T-helper 2 cell treated with Interferon-gamma antibody and Interleukin-4, amounts not matched to agents 5 μg/mL and 100 μg/mL, for 36 hours (primary cell): ENCODE results near the gene FGD4.
A peak's percentile ranks its signal among the peaks of the same experiment; 100 is the strongest.

Experiments used
- DNase-seq: peaks from one replicate; pipeline ENCODE4 v3.0.0; 2021; ENCODE audit warnings: low spot score
- H3K27ac Mint-ChIP-seq: one replicate; pipeline ENCODE4 v1.8.0; 2021; ENCODE audit warnings: mild to moderate bottlenecking, mixed read lengths
- H3K27me3 Mint-ChIP-seq: one replicate; pipeline ENCODE4 v1.8.0; 2021; ENCODE audit warnings: low read depth, mixed read lengths
- H3K36me3 Mint-ChIP-seq: one replicate; pipeline ENCODE4 v1.8.0; 2021; ENCODE audit warnings: low read depth, mixed read lengths
- H3K4me1 Mint-ChIP-seq: one replicate; pipeline ENCODE4 v1.8.0; 2021; ENCODE audit warnings: low read depth, mixed read lengths
- H3K4me3 Mint-ChIP-seq: one replicate; pipeline ENCODE4 v1.8.0; 2022; ENCODE audit warnings: mild to moderate bottlenecking, moderate library complexity, mixed read lengths
- H3K9me3 Mint-ChIP-seq: one replicate; pipeline ENCODE4 v1.8.0; 2021; ENCODE audit warnings: mixed read lengths

FGD4 gene

GRCh38 chr12:32399370-32400113, at the start of gene FGD4:
FGD4 (plus strand) TSS chr12:32399558.
- H3K27ac Mint-ChIP-seq: peak within 1 kb of the TSS; percentile 73
- H3K4me3 Mint-ChIP-seq: peak within 1 kb of the TSS; percentile 92
- no peaks in the 10 kb centered on the region for H3K36me3 Mint-ChIP-seq
- no peaks in the 10 kb centered on the region for H3K9me3 Mint-ChIP-seq
- peaks cover 5% of the 10 kb centered on the region for H3K4me1 Mint-ChIP-seq
- H3K27me3 Mint-ChIP-seq: peaks cover 47% of the 10 kb centered on the region
- DNase-seq: peak; percentile 65

GRCh38 chr12:32353540-32353939, 45.8 kb upstream of the FGD4 start:
- DNase-seq: no peak
- Mint-ChIP-seq H3K4me3 (no peak overlapping the region), H3K9me3 (no peaks in the 10 kb centered on the region), H3K36me3 (no peaks in the 10 kb centered on the region), H3K27me3 (peaks cover 2% of the 10 kb centered on the region), H3K4me1 (no peaks in the 10 kb centered on the region), H3K27ac (no peak overlapping the region)

- no peak for DNase-seq
- H3K4me3 Mint-ChIP-seq: no peak overlapping the region
- H3K9me3 Mint-ChIP-seq: no peaks in the 10 kb centered on the region
- no peaks in the 10 kb centered on the region for H3K36me3 Mint-ChIP-seq
- H3K4me1 Mint-ChIP-seq: no peaks in the 10 kb centered on the region
- no peak overlapping the region for H3K27ac Mint-ChIP-seq
- peaks cover 4% of the 10 kb centered on the region for H3K27me3 Mint-ChIP-seq
These were observed 41.6 kb upstream of the FGD4 start for GRCh38 chr12:32357601-32358249.

- DNase-seq: no peak
- Mint-ChIP-seq H3K36me3 (no peaks in the 10 kb centered on the region), H3K4me3 (no peak overlapping the region), H3K27me3 (peaks cover 2% of the 10 kb centered on the region), H3K27ac (no peak overlapping the region), H3K4me1 (no peaks in the 10 kb centered on the region), H3K9me3 (no peaks in the 10 kb centered on the region)
These were observed 38.4 kb upstream of the FGD4 start for GRCh38 chr12:32360956-32361355.

- Mint-ChIP-seq H3K9me3 (no peaks in the 10 kb centered on the region), H3K4me3 (no peak overlapping the region), H3K27me3 (peaks cover 2% of the 10 kb centered on the region)
These were observed 36.5 kb upstream of the FGD4 start for GRCh38 chr12:32362892-32363291.

GRCh38 chr12:32365473-32366064, 33.8 kb upstream of the FGD4 start:
- DNase-seq: peak; percentile 25
- no peaks in the 10 kb centered on the region for H3K4me1 Mint-ChIP-seq
- H3K27ac Mint-ChIP-seq: no peak overlapping the region
- no peaks in the 10 kb centered on the region for H3K36me3 Mint-ChIP-seq
- H3K9me3 Mint-ChIP-seq: no peaks in the 10 kb centered on the region
- no peak overlapping the region for H3K4me3 Mint-ChIP-seq
- no peaks in the 10 kb centered on the region for H3K27me3 Mint-ChIP-seq

More at GRCh38 chr12:32362892-32363291, 36.5 kb upstream of the FGD4 start:
- Mint-ChIP-seq H3K27ac (no peak overlapping the region), H3K36me3 (no peaks in the 10 kb centered on the region), H3K4me1 (no peaks in the 10 kb centered on the region)
- no peak for DNase-seq

- DNase-seq: no peak
- H3K4me3 Mint-ChIP-seq: no peak overlapping the region
- no peaks in the 10 kb centered on the region for H3K9me3 Mint-ChIP-seq
- H3K27me3 Mint-ChIP-seq: no peaks in the 10 kb centered on the region
- H3K27ac Mint-ChIP-seq: no peak overlapping the region
- no peaks in the 10 kb centered on the region for H3K4me1 Mint-ChIP-seq
- H3K36me3 Mint-ChIP-seq: no peaks in the 10 kb centered on the region
These were observed 32.6 kb upstream of the FGD4 start for GRCh38 chr12:32366714-32367113.

- no peak for DNase-seq
- H3K27ac Mint-ChIP-seq: no peak overlapping the region
- H3K27me3 Mint-ChIP-seq: no peaks in the 10 kb centered on the region
- H3K9me3 Mint-ChIP-seq: no peaks in the 10 kb centered on the region
- H3K4me3 Mint-ChIP-seq: no peak overlapping the region
- no peaks in the 10 kb centered on the region for H3K4me1 Mint-ChIP-seq
- H3K36me3 Mint-ChIP-seq: no peaks in the 10 kb centered on the region
These were observed 32.0 kb upstream of the FGD4 start for GRCh38 chr12:32367381-32367780.

- H3K9me3 Mint-ChIP-seq: no peaks in the 10 kb centered on the region
- no peaks in the 10 kb centered on the region for H3K27me3 Mint-ChIP-seq
- no peak overlapping the region for H3K4me3 Mint-ChIP-seq
- no peak overlapping the region for H3K27ac Mint-ChIP-seq
- H3K4me1 Mint-ChIP-seq: no peaks in the 10 kb centered on the region
- DNase-seq: no peak
- H3K36me3 Mint-ChIP-seq: no peaks in the 10 kb centered on the region
These were observed 30.2 kb upstream of the FGD4 start for GRCh38 chr12:32369202-32369601.

GRCh38 chr12:32377344-32378055, 21.9 kb upstream of the FGD4 start:
- no peak overlapping the region for H3K27ac Mint-ChIP-seq
- DNase-seq: no peak
- H3K9me3 Mint-ChIP-seq: no peaks in the 10 kb centered on the region
- peaks cover 15% of the 10 kb centered on the region for H3K27me3 Mint-ChIP-seq
- no peaks in the 10 kb centered on the region for H3K4me1 Mint-ChIP-seq
- no peaks in the 10 kb centered on the region for H3K36me3 Mint-ChIP-seq
- H3K4me3 Mint-ChIP-seq: no peak overlapping the region

GRCh38 chr12:32379213-32379612, 20.1 kb upstream of the FGD4 start:
- Mint-ChIP-seq H3K27ac (no peak overlapping the region), H3K4me1 (no peaks in the 10 kb centered on the region), H3K4me3 (no peak overlapping the region), H3K36me3 (no peaks in the 10 kb centered on the region), H3K9me3 (no peaks in the 10 kb centered on the region), H3K27me3 (peaks cover 18% of the 10 kb centered on the region)
- DNase-seq: no peak

GRCh38 chr12:32379667-32380066, 19.7 kb upstream of the FGD4 start:
- H3K27me3 Mint-ChIP-seq: peaks cover 20% of the 10 kb centered on the region
- H3K27ac Mint-ChIP-seq: no peak overlapping the region
- no peak for DNase-seq
- no peaks in the 10 kb centered on the region for H3K9me3 Mint-ChIP-seq
- H3K4me1 Mint-ChIP-seq: no peaks in the 10 kb centered on the region
- H3K36me3 Mint-ChIP-seq: no peaks in the 10 kb centered on the region
- no peak overlapping the region for H3K4me3 Mint-ChIP-seq

- Mint-ChIP-seq H3K27me3 (peaks cover 20% of the 10 kb centered on the region), H3K4me1 (no peaks in the 10 kb centered on the region), H3K27ac (no peak overlapping the region), H3K36me3 (no peaks in the 10 kb centered on the region), H3K4me3 (no peak overlapping the region), H3K9me3 (no peaks in the 10 kb centered on the region)
- DNase-seq: no peak
These were observed 17.1 kb upstream of the FGD4 start for GRCh38 chr12:32382226-32382625.
